ENCODE data around the gene PLPPR2. TPM values are rescaled to one million over a fixed set of nuclear protein-coding genes. Genes with fewer than 3 reads are reported as not detected.

The PLPPR2 gene
- total RNA-seq, 1 donor from 2014 or later, result 21.4 TPM

GRCh38 chr19:11382898-11383705 is 27.9 kb downstream of the PLPPR2 start:
- Mint-ChIP-seq H3K27me3 (ENCODE audit: low read depth) (peaks cover 25% of the 10 kb centered on the region), H3K27ac (no peak overlapping the region), H3K36me3 (no peaks in the 10 kb centered on the region), H3K9me3 (no peaks in the 10 kb centered on the region), H3K4me3 (peak overlapping the region; percentile 84), H3K4me1 (peaks cover 18% of the 10 kb centered on the region)
- peak; percentile 85 for TF ChIP-seq CTCF (IDR thresholded peaks at IDR 0.05; ENCODE audit: unreplicated experiment)
- no peak for DNase-seq (ENCODE audit: low spot score in 2 of 2, unreplicated experiment in 2 of 2)

- Mint-ChIP-seq H3K27ac (no peak overlapping the region), H3K36me3 (no peaks in the 10 kb centered on the region), H3K9me3 (no peaks in the 10 kb centered on the region), H3K27me3 (ENCODE audit: low read depth) (peaks cover 25% of the 10 kb centered on the region), H3K4me1 (peaks cover 18% of the 10 kb centered on the region), H3K4me3 (peak overlapping the region; percentile 84)
- no peak for TF ChIP-seq CTCF (IDR thresholded peaks at IDR 0.05; ENCODE audit: unreplicated experiment)
- no peak for DNase-seq (ENCODE audit: low spot score in 2 of 2, unreplicated experiment in 2 of 2)
Observed at GRCh38 chr19:11383706-11384048, 28.4 kb downstream of the PLPPR2 start.

- Mint-ChIP-seq H3K27ac (no peak overlapping the region), H3K4me3 (peak overlapping the region; percentile 50), H3K9me3 (no peaks in the 10 kb centered on the region), H3K4me1 (peaks cover 18% of the 10 kb centered on the region), H3K36me3 (no peaks in the 10 kb centered on the region), H3K27me3 (ENCODE audit: low read depth) (peaks cover 25% of the 10 kb centered on the region)
- DNase-seq (ENCODE audit: low spot score in 2 of 2, unreplicated experiment in 2 of 2), result no peak
- no peak for TF ChIP-seq CTCF (IDR thresholded peaks at IDR 0.05; ENCODE audit: unreplicated experiment)
Observed at GRCh38 chr19:11384778-11385129, 29.5 kb downstream of the PLPPR2 start.

GRCh38 chr19:11387162-11388034 is 32.2 kb downstream of the PLPPR2 start:
- no peak for DNase-seq (ENCODE audit: low spot score in 2 of 2, unreplicated experiment in 2 of 2)
- no peaks in the 10 kb centered on the region for H3K36me3 Mint-ChIP-seq
- no peak for TF ChIP-seq CTCF (IDR thresholded peaks at IDR 0.05; ENCODE audit: unreplicated experiment)
- H3K9me3 Mint-ChIP-seq, result no peaks in the 10 kb centered on the region
- H3K27ac Mint-ChIP-seq, result no peak overlapping the region
- no peak overlapping the region for H3K4me3 Mint-ChIP-seq
- peaks cover 4% of the 10 kb centered on the region for H3K4me1 Mint-ChIP-seq
- peaks cover 13% of the 10 kb centered on the region for H3K27me3 Mint-ChIP-seq (ENCODE audit: low read depth)

GRCh38 chr19:11390359-11390758 is 35.1 kb downstream of the PLPPR2 start:
- Mint-ChIP-seq H3K36me3 (no peaks in the 10 kb centered on the region), H3K9me3 (no peaks in the 10 kb centered on the region), H3K27me3 (ENCODE audit: low read depth) (no peaks in the 10 kb centered on the region), H3K4me1 (no peaks in the 10 kb centered on the region), H3K27ac (no peak overlapping the region), H3K4me3 (no peak overlapping the region)
- TF ChIP-seq CTCF (IDR thresholded peaks at IDR 0.05; ENCODE audit: unreplicated experiment), result no peak
- no peak for DNase-seq (ENCODE audit: low spot score in 2 of 2, unreplicated experiment in 2 of 2)
